Thymus (tissue), 11 donors: ENCODE measurements around the gene LRRC51. TPM values are rescaled to one million over a fixed set of nuclear protein-coding genes. Genes with fewer than 3 reads are reported as not detected.
"Not testable (repeated sequence)": the region's sequence is repeated elsewhere in the genome, so short reads cannot be mapped to it uniquely, and the experiment has no call there.

Source experiments
- DNase-seq, 9 donors: peaks; one replicate each; pipeline ENCODE4 v3.0.0-alpha.2; 2013; ENCODE audit warnings: low spot score in 9 of 9, low read depth in 6 of 9, missing footprints in 1 of 9
- H3K27ac ChIP-seq, 2 donors: one replicate each; pipeline ENCODE4 v1.5.1; 2013; ENCODE audit warnings: control low read depth in 1 of 2, low read depth in 1 of 2, low read length in 1 of 2, mild to moderate bottlenecking in 1 of 2, moderate library complexity in 1 of 2
- H3K27me3 ChIP-seq, 2 donors: one replicate each; pipeline ENCODE4 v1.5.1; 2013; ENCODE audit warnings: low read length in 1 of 2; ENCODE audit not compliant: control insufficient read depth in 2 of 2, insufficient read depth in 1 of 2
- H3K36me3 ChIP-seq, 2 donors: one replicate each; pipeline ENCODE4 v1.5.1; 2013; ENCODE audit warnings: low read length in 1 of 2, mild to moderate bottlenecking in 1 of 2, moderate library complexity in 1 of 2; ENCODE audit not compliant: control insufficient read depth in 2 of 2, insufficient read depth in 2 of 2
- H3K4me1 ChIP-seq, 2 donors: one replicate each; pipeline ENCODE4 v1.5.1; 2013; ENCODE audit warnings: low read length in 2 of 2; ENCODE audit not compliant: control insufficient read depth in 2 of 2, insufficient read depth in 2 of 2
- H3K4me3 ChIP-seq, 2 donors: one replicate each; pipeline ENCODE4 v1.5.1; 2013; ENCODE audit warnings: low read length in 2 of 2, control low read depth in 1 of 2, mild to moderate bottlenecking in 1 of 2
- H3K9me3 ChIP-seq, 2 donors: one replicate each; pipeline ENCODE4 v1.5.1; 2013; ENCODE audit warnings: low read length in 1 of 2, mild to moderate bottlenecking in 1 of 2; ENCODE audit not compliant: control insufficient read depth in 2 of 2, insufficient read depth in 1 of 2
- WGBS: extraction: QIAGEN DNeasy Blood & Tissue Kit; methylation state at CpG from one replicate; pipeline ENCODE4 v1.1.7; 2013; 5-methylcytosine and 5-hydroxymethylcytosine counted together
- polyA plus RNA-seq: library from polyadenylated mRNA; stranded (reverse); fragments of 200-250 nt; gene quantifications from one replicate; pipeline ENCODE4 v1.2.3, GENCODE V29; 2013
- total RNA-seq: library from RNA; stranded (reverse); fragments of 120-200 nt; gene quantifications from one replicate; pipeline ENCODE4 v1.2.4, GENCODE V29; 2013
- donor health status: healthy.

Gene LRRC51
- total and polyA plus RNA-seq, 2 donors = 5.3 TPM

DNA sequence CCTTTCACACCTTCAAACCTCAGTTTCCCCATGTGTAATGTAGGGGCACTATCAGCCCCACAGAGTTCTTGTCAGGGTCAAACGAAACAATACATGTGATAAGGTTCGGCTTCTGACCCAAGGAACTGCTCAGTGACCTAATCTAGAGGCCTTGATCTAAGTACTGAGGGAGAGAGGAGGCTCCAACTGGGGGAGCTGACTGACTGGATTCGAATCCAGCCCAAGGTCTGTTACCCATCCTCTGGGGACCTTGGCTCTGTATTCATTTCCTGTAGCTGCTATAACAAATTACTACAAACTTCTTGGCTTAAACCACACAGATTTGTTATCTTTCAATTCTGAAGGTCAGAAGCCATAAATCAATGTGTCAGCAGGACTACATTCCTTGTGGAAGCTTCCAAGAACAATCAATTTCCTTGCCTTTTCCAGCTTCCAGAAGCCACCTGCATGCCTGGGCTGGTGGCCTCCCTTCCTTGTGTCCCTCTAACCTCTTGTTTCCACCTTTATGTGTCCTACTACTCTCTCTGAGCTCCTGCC, 42.5 kb downstream of the LRRC51 start:
- 86% methylated on average over 3 of the region's 3 CpGs for WGBS

DNA sequence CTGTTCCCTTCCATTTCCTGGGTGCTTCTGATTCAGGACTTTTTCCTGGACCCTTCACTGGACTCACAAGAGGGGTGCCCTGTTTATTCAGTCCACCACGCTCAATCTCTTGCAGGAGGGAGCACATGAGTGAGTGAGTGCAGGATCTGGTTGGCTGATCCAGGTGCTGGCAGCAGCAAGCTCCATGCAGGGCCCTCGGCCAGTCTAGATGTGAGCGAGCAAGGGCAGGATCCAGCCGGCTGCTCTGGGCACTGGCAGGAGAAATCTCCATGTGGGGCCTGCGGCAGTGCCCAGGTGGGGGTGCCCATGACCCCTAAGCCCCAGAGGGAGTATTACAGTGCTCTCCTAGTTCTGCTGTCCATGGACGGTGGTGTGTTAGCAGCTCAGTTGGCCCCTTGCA, 43.4 kb downstream of the LRRC51 start:
- Histone ChIP-seq H3K4me3 (no peak overlapping the region), H3K9me3 (no peaks in the 10 kb centered on the region), H3K36me3 (no peaks in the 10 kb centered on the region), H3K27ac (no peak overlapping the region), H3K4me1 (no peaks in the 10 kb centered on the region), H3K27me3 (peaks cover 0 to 3% of the 10 kb centered on the region in 2 donors)
- no peak for DNase-seq
- 97% methylated on average over 6 of the region's 6 CpGs for WGBS

More for the DNA sequence above, 42.5 kb downstream of the LRRC51 start:
- DNase-seq = no peak
- H3K27me3 ChIP-seq = no peaks in the 10 kb centered on the region
- H3K9me3 ChIP-seq = no peaks in the 10 kb centered on the region
- H3K4me3 ChIP-seq = no peak overlapping the region
- H3K4me1 ChIP-seq = no peaks in the 10 kb centered on the region
- no peaks in the 10 kb centered on the region for H3K36me3 ChIP-seq
- H3K27ac ChIP-seq = no peak overlapping the region

DNA sequence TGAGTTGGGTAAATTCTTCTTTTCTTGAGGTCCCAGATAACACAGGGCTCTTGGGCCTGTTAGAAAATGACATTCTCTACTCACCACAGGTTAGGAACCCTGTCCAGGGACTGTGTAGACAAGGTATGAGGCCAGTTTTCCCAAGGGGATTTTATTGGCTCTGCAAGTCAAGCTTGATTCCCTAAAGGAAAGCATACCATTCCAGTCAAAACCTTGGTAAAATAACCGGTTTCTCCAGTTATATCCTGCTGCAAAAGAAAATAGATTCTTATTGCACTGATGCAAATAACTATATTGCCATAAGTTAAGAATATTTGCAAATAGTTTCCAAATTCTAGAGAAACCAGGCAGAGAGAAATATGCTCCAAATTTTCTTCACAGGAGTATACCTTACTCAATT, 45.3 kb downstream of the LRRC51 start:
- Histone ChIP-seq H3K27ac (no peak overlapping the region), H3K4me1 (no peaks in the 10 kb centered on the region), H3K4me3 (no peak overlapping the region), H3K9me3 (no peaks in the 10 kb centered on the region), H3K27me3 (peaks cover 0 to 3% of the 10 kb centered on the region in 2 donors), H3K36me3 (no peaks in the 10 kb centered on the region)
- DNase-seq = no peak
- 79% methylated on average over 1 of the region's 1 CpG for WGBS

DNA sequence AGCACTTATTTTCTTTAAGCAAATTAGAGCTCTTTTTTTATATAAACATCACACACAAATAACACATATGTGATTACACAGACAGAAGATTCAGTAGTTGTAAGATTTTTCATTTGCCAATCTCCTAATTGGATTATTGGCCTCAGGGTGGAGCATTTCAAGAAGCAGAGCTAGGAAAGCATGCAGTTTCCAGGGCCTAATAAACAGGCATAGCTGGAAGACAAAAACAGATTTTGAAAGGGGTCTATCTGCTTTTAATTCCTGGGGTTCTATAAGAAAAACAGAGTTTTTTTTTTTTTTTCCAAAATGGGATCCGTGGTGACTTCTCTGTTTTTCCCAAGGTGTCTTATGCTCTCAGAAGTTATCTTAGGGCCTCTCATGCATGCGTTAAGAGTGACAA, 47.3 kb downstream of the LRRC51 start:
- no peak for DNase-seq
- H3K9me3 ChIP-seq = no peaks in the 10 kb centered on the region
- no peak overlapping the region for H3K27ac ChIP-seq
- H3K4me3 ChIP-seq = no peak overlapping the region
- H3K36me3 ChIP-seq = no peaks in the 10 kb centered on the region
- H3K27me3 ChIP-seq = peaks cover 0 to 7% of the 10 kb centered on the region in 2 donors
- whole genome bisulfite sequencing = 65% methylated on average over 2 of the region's 2 CpGs
- H3K4me1 ChIP-seq = no peaks in the 10 kb centered on the region

DNA sequence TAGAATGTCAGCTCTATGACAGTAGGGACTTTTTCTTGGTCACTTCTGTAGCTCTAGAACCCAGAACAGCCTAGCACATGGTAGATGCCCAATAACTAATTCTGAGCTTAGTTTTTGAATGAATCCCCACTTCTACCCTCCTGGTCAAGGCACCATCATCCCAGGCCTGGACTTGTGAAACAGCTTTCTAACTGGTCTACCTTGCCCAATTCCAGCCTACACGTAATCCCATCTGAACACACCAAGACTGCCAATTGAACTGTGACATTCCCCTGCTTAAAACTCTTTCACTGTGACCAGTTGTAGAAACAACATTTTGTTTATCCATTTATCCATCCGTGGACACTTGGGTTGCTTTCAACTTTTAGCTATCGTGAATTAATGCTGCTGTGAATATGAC, 48.7 kb downstream of the LRRC51 start:
- 92% methylated on average over 3 of the region's 3 CpGs for WGBS
- H3K27ac ChIP-seq = no peak overlapping the region

DNA sequence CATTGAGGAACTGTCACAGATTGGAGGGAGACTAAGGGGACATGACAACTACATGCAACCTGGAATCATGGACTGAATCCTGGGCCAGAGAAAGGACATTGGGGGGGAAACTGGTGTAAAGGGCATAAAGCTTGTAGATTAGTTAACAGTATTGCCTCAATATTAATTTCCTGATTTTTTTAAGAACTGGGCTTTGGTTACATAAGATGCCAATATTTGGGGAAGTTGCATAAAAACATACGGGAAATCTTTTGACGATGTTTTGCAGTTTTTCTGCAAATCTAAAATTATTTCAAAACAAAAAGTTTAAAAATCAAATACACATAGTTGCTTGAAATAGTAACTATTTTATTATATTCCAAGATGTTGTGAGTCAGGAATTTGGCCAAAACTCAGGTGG, 52.0 kb downstream of the LRRC51 start:
- Histone ChIP-seq H3K4me1 (no peaks in the 10 kb centered on the region), H3K4me3 (no peak overlapping the region), H3K27ac (no peak overlapping the region), H3K36me3 (no peaks in the 10 kb centered on the region), H3K9me3 (no peaks in the 10 kb centered on the region), H3K27me3 (peaks cover 0 to 13% of the 10 kb centered on the region in 2 donors)
- no peak for DNase-seq
- WGBS = 16% methylated on average over 2 of the region's 2 CpGs

More for the DNA sequence above, 48.7 kb downstream of the LRRC51 start:
- no peak for DNase-seq
- Histone ChIP-seq H3K4me1 (no peaks in the 10 kb centered on the region), H3K4me3 (no peak overlapping the region), H3K27me3 (peaks cover 0 to 13% of the 10 kb centered on the region in 2 donors), H3K9me3 (no peaks in the 10 kb centered on the region), H3K36me3 (no peaks in the 10 kb centered on the region)

DNA sequence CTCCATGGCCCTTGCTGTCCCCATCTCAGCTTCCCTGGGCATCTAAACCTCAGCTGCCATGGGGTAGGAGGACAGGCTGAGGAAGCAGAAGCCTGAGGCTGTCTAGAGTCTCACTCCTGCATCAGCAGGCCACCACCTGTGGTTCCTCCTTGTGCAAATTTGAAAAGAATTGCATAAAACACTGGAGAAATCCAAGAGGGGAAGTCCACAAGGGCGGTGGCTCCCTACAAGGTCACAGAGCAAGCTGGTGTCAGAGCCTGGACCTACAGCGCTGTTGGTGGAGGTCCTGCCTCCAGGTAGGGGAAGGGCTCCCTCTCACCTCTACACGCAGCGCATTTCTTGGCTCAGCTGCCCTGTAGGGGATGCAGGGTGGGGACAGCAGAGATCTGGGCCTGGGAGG, 54.8 kb downstream of the LRRC51 start, which contains the start of gene FOLR3:
Gene FOLR3 (plus strand): TSS at position 253 of the 400 bp plus-strand sequence. CDS start 228 bp downstream, outside the sequence.
- peaks cover 0 to 10% of the 10 kb centered on the region in 2 donors for H3K27me3 ChIP-seq
- H3K4me1 ChIP-seq, H3K9me3 ChIP-seq, H3K36me3 ChIP-seq, H3K27ac ChIP-seq, DNase-seq, H3K4me3 ChIP-seq: not testable (repeated sequence)
- WGBS = 97% methylated on average over 4 of the region's 4 CpGs

DNA sequence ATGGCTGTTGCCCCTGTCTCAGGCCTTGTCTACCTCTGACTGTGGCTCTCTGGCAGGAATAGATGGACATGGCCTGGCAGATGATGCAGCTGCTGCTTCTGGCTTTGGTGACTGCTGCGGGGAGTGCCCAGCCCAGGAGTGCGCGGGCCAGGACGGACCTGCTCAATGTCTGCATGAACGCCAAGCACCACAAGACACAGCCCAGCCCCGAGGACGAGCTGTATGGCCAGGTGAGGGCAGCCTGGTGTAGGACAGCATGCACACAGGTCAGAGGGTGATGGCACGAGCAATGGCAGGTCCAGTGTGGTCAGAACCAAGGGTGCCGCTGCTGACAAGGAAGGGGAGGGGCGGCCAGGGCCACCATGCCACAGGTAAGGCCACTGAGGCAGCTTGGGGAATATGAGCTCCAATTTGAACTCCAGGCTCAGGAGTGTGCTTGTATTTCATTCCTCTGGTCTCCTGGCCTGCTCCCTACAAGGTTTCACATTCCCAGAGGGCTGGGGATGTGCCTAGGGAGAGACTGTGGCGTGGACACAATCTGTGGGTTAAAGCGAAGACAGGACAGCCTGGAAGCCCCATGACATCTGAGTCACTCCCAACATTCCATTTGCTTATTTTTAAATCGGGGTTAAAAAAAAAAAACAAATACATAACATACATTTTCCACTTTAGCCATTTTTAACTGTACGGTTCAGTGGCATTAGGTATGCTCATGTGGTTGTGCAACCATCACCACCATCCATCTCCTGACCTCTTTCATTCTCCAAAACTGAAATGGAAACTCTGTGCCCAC, 55.4 kb downstream of the LRRC51 start:
- Histone ChIP-seq H3K4me3 (no peak overlapping the region), H3K27ac (no peak overlapping the region), H3K4me1 (no peaks in the 10 kb centered on the region), H3K9me3 (no peaks in the 10 kb centered on the region), H3K27me3 (peaks cover 0 to 10% of the 10 kb centered on the region in 2 donors), H3K36me3 (no peaks in the 10 kb centered on the region)
- 98% methylated on average over 14 of the region's 14 CpGs for WGBS
- DNase-seq = no peak

DNA sequence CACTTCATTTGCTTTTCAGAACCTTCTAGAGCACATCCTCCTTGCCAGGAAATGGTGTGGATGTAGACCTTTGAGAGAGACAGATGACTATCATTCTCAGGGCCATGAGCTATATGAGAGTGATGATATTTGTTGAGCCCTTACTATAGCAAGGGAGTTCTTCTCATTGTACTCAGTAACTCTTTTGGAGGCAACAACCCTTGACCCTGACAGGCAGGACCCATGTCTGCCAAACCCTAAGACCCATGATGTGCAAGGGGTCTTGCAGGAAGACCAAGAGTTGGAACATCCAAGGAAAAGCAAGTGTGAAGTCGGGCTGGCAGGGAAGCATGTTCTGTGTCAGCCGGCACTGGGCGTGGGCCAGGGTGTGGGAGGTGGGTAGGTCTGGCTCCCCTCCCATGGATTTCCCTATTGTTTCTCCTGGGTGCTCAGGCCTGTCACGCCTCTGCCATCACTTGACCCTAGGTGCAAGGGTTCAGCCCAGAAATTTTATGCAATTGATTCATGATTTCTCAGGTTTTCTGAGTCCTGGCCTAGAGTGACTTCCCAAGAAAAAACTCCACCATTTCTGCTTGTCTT, 56.1 kb downstream of the LRRC51 start:
- no peak for DNase-seq
- Histone ChIP-seq H3K4me3 (no peak overlapping the region), H3K27me3 (peaks cover 0 to 8% of the 10 kb centered on the region in 2 donors), H3K36me3 (no peaks in the 10 kb centered on the region), H3K4me1 (peaks cover 0 to 4% of the 10 kb centered on the region in 2 donors), H3K9me3 (no peaks in the 10 kb centered on the region), H3K27ac (no peak overlapping the region)
- WGBS = 95% methylated on average over 4 of the region's 4 CpGs
